SHP77 treated with DMSO at 0.1 percent for 48 hours (cell line): ENCODE results near the gene MORC1.

Experiments
- DNase-seq: peaks from one replicate; lab custom pipeline; 2025; lab: John Stamatoyannopoulos, UW

MORC1 gene

DNA sequence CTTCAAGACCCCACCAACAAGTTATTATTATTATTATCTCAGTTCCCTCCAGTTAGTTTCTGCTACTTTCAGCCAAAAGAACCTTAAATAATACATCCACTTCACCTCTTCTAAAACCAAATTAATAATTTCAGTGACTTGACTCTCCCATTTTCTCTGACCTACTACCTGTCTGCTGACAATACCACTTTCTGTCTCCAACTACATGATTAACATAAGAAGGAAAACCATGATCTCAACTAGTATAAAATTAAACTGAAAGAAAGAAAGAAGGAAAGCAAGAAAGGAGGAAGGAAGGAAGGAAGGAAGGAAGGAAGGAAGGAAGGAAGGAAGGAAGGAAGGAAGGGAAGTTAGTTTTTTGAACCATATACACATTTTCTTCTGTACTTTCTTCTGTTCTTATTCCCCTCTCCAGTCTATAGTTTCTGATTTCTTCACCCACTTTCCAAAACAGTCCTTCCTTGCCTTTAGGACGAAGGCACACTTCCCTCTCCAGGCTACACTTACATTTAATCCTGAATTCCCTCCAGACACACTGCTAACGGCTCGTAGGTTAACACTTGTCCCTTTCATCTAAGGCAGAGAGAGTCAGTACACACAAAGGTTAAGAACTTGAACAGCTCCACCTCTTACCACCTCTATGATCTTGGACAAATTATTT, 84.8 kb downstream of the MORC1 start:
- DNase-seq = no peak

GRCh38 chr3:109028753-109029152, 89.2 kb downstream of the MORC1 start:
- no peak for DNase-seq

- DNase-seq = no peak
Observed at GRCh38 chr3:109026821-109027220, 91.1 kb downstream of the MORC1 start.

DNA sequence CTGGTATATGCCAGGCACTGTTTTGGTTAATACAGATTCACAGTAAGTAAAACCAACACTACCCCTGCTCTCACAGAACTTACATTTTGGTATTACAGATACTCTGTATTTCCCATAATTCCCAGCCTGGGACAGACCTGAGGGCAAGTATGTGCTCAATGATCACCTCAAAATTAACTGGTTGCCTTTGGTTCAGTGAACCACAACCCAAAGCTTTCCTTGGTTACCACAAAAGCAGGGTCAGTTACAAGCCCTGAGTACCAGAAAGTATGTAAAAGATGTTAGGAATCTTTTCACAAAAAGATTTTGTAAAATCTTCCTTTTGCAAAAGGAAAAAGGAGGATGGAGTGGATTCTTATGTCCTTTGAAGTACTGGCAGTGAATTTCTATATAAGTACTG, 92.0 kb downstream of the MORC1 start:
- no peak for DNase-seq

GRCh38 chr3:109023656-109024254, 94.2 kb downstream of the MORC1 start:
- peak; percentile 21 for DNase-seq

DNA sequence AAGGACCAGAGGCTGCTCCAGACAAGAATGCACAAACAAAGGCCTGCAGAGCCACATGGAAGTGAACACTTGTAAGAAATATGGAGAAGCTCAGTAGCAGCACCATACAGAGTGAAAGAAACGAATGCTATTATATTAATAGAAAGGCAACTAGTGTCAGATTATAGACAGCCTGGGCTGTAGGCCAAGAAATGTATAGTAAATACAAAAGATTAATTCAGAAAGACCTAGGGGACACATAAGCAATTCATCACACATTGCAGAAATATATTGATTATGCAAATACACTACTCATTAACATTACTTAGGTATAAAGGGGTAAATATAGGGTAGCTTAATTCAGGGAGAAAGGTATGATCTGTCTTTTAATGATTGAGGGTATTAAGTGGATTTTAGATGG, 94.8 kb downstream of the MORC1 start:
- no peak for DNase-seq

- no peak for DNase-seq
Observed at GRCh38 chr3:109021556-109021955, 96.4 kb downstream of the MORC1 start.

- peak; percentile 5 for DNase-seq
Observed at GRCh38 chr3:109018828-109019227, 99.1 kb downstream of the MORC1 start.

DNA sequence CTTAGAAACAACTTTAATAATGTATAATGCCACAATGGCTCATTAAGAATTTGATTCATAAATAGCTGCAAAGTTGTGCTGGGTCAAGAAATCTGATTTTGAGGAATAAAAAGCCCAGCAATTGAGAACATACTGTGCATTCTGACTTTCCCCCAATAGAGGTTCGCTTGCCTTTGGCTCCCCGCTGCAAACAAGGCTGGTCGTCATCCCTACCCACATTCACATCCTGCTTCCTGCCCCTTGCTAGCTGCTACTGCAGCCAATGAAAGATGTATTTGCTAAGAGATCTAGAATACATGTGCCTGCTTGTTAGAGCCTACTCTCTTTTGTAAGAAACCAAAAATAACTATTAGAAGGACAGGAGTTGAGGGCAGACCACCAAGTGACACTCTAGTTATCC, 112.5 kb downstream of the MORC1 start:
- DNase-seq = no peak

DNA sequence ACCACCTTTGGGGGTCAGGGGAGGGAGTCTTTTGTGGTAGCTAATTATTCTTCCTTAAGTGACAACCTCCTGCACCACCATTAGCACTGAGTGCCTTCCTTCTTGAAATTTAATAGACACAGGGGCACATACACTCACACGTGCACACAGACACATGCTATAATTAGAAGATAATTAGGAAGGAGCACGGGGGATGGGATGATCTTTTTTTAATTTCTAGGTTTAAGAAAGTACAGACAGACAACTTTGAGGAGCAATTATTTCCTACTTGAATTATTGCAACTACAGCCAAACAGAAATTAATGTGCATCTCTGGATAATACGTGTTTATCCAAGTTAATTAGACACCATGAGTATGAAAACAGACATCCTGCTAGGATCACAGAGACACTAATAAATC, 119.5 kb downstream of the MORC1 start:
- DNase-seq = no peak

- no peak for DNase-seq
Observed at GRCh38 chr3:108985844-108986243, 132.1 kb downstream of the MORC1 start.

GRCh38 chr3:108983051-108983450, 134.9 kb downstream of the MORC1 start:
- DNase-seq = no peak

DNA sequence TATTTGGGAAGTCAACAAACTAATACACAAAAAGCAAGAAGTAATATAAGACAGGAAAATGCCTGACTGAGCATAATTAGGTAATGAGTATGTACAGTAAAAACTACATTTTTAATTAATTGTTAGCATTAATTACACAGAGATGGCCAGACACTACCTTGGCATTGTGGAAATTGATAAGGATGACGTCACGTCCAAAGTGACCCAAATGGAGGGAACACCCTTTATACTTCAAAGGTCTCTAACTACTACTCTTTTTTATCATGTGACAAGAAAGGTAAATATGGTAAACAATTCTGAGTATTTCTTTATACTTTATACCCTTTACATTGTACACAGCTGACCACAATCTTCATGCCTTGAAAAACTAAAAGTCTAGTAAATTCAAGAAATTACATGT, 141.9 kb downstream of the MORC1 start:
- DNase-seq = no peak

DNA sequence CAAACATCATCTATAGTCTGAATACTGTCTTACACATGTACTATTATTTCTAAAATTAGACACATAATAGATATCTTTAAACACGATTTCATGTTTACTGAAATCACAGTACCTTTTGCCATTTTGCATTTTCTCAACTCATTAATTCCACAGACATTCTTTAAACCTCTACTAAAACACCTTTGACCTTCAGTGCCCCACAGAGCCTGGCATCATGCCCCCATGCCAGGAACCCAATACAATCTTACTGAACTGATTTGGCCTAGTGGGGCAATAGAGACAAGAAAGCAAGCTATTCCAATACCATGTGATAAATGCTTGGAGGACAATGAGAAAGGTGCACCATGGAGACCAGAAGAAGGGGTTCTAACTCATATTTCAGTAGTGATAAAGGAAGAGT, 144.9 kb downstream of the MORC1 start:
- DNase-seq = no peak

DNA sequence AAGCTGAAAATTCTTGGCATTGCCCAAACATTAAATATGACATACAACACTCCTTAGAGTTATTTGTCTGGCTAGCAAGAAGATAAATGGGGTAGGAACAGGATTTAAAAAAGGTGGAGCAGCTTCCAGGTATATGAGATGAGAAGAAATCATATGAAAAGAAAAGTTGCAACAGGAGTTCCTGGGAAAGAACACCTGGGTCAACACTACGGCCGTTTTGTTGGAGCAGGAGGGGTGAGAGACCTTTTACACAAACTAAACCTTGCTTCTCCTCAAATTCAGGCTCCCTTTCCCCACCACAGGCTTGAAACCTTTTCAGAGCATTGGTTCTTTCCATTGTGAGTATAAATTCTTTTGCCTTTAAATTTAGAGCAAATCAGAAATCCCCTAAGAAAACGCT, 145.5 kb downstream of the MORC1 start:
- no peak for DNase-seq

DNA sequence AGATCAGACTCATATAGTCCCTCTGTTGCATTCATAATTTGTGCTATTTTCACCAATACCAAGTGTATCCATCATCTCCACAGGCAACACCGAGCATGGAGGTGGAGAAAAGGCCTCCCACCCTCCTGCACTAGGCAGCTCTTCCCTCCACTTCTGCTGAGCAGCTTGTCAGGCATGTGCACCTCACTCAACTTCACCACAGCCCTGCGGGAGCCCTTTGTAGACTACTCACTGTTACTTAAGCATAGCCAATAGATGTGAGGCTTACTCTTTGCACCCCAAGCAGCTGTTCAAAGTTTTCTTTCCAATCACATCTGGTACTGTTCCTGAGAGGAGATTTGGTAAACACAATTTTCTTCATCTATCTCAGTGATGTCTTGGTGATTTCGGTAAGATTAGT, 147.4 kb downstream of the MORC1 start:
- no peak for DNase-seq

- DNase-seq = no peak
Observed at GRCh38 chr3:108966773-108967172, 151.2 kb downstream of the MORC1 start.

- DNase-seq = no peak
Observed at GRCh38 chr3:108959017-108959416, 158.9 kb downstream of the MORC1 start.

GRCh38 chr3:108953700-108954099, 164.2 kb downstream of the MORC1 start, which contains the start of gene GUCA1C:
Gene GUCA1C, minus strand, starts transcription at chr3:108953879. Its CDS starts 117 bp downstream, at chr3:108953762.
- no peak for DNase-seq

- no peak for DNase-seq
Observed at GRCh38 chr3:108953210-108953609, 164.7 kb downstream of the MORC1 start.

- DNase-seq = no peak
Observed at GRCh38 chr3:108951820-108952501, 166.0 kb downstream of the MORC1 start.

DNA sequence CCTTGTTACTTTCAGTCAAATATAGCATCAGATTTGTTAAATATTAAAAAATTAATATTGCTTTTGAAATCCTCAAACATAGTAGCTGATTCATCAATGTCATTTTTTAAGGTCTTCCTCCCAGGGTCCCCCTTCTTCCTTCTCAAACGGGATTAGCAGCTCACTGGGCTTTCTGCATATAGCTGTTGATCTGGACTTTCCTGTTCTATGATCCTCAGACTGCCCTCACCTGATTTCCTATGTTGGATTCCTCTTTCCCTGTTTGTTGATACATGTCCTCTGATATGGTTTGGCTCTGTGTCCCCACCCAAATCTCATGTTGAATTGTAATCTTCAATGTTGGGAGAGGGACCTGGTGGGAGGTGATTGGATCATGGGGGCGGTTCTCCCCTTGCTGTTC, 170.1 kb downstream of the MORC1 start:
- no peak for DNase-seq
